Neural cell (in vitro differentiated cells): ENCODE data around the gene GALNT10. TPM values are rescaled to one million over a fixed set of nuclear protein-coding genes. Genes with fewer than 3 reads are reported as not detected.

Source experiments
- H2AFZ ChIP-seq: fragments of 200-600, 300-800 bp; sonication (generic), shearing (Covaris generic); 2 replicates; pipeline ENCODE4 v1.6.0; 2014; ENCODE audit warnings: low read depth, mild to moderate bottlenecking, antibody characterized with exemption, low read length, moderate library complexity
- H3F3A ChIP-seq: fragments of 200-600 bp; shearing (Covaris generic); 2 replicates; pipeline ENCODE4 v1.6.1; 2016; ENCODE audit warnings: mild to moderate bottlenecking, moderate library complexity, mixed read lengths, antibody characterized with exemption, low read length; ENCODE audit not compliant: insufficient read depth, poor library complexity, severe bottlenecking
- H3K27ac ChIP-seq: fragments of 200-600, 300-800 bp; sonication (generic), shearing (Covaris generic); 2 replicates; pipeline ENCODE4 v1.5.1; 2014; ENCODE audit warnings: mild to moderate bottlenecking, low read length, moderate library complexity
- H3K27me3 ChIP-seq: fragments of 300-800, 200-600 bp; sonication (generic), shearing (Covaris generic); 2 replicates; pipeline ENCODE4 v1.6.0; 2014; ENCODE audit warnings: mild to moderate bottlenecking, low read depth, low read length, moderate library complexity; ENCODE audit not compliant: insufficient read depth
- H3K36me3 ChIP-seq: fragments of 300-800, 200-600 bp; sonication (generic), shearing (Covaris generic); 2 replicates; pipeline ENCODE4 v1.5.1; 2014; ENCODE audit warnings: mild to moderate bottlenecking, antibody characterized with exemption, low read length, moderate library complexity; ENCODE audit not compliant: insufficient read depth
- H3K4me2 ChIP-seq: fragments of 300-800, 200-600 bp; sonication (generic), shearing (Covaris generic); 2 replicates; pipeline ENCODE4 v1.6.0; 2014; ENCODE audit warnings: mild to moderate bottlenecking, low read length
- H3K4me3 ChIP-seq: fragments of 300-800, 200-600 bp; sonication (generic), shearing (Covaris generic); 2 replicates; pipeline ENCODE4 v1.5.1; 2014; ENCODE audit warnings: mild to moderate bottlenecking, low read length, moderate library complexity
- H3K79me2 ChIP-seq: fragments of 200-600 bp; shearing (Covaris generic); replicated peaks from 2 replicates; pipeline ENCODE4 v1.6.0; 2014; ENCODE audit warnings: mild to moderate bottlenecking, low read length, moderate library complexity; ENCODE audit not compliant: insufficient read depth
- H3K9ac ChIP-seq: fragments of 300-800, 200-600 bp; sonication (generic), shearing (Covaris generic); 2 replicates; pipeline ENCODE4 v1.6.1; 2016; ENCODE audit warnings: mild to moderate bottlenecking, low read length, mixed read lengths
- H3K9me2 ChIP-seq: fragments of 200-600 bp; shearing (Covaris generic); 2 replicates; pipeline ENCODE4 v1.6.1; 2016; ENCODE audit warnings: mild to moderate bottlenecking, low read length, mixed read lengths; ENCODE audit not compliant: insufficient read depth
- H3K9me3 ChIP-seq: fragments of 200-600, 300-800 bp; sonication (generic), shearing (Covaris generic); 2 replicates; pipeline ENCODE4 v1.6.1; 2016; ENCODE audit warnings: mild to moderate bottlenecking, mixed run types, low read length, moderate library complexity, mixed read lengths
- H4K20me1 ChIP-seq: fragments of 200-600 bp; shearing (Covaris generic); 2 replicates; pipeline ENCODE4 v1.6.1; 2016; ENCODE audit warnings: mild to moderate bottlenecking, mixed run types; ENCODE audit not compliant: insufficient read depth
- CTCF ChIP-seq: fragments of 450-650 bp; IDR thresholded peaks from 2 replicates; pipeline ENCODE4 v1.5.1; 2014; ENCODE audit warnings: antibody characterized with exemption, mild to moderate bottlenecking, moderate library complexity; ENCODE audit not compliant: poor library complexity, severe bottlenecking
- EP300 ChIP-seq: fragments of 450-650 bp; conservative IDR thresholded peaks from 2 replicates; pipeline ENCODE4 v1.6.1; 2014; ENCODE audit warnings: antibody characterized with exemption, mild to moderate bottlenecking, moderate library complexity; ENCODE audit not compliant: poor library complexity, severe bottlenecking
- EZH2 ChIP-seq: fragments of 200-600, 300-800 bp; shearing (Covaris generic), sonication (generic); IDR thresholded peaks from 2 replicates; pipeline ENCODE4 v1.6.1; 2014; ENCODE audit warnings: antibody characterized with exemption, low read length, borderline replicate concordance, mild to moderate bottlenecking; ENCODE audit not compliant: insufficient read depth, poor library complexity, severe bottlenecking
- MXI1 ChIP-seq: fragments of 450-650 bp; conservative IDR thresholded peaks from 2 replicates; pipeline ENCODE4 v1.6.1; 2014; ENCODE audit warnings: antibody characterized with exemption, mild to moderate bottlenecking; ENCODE audit not compliant: poor library complexity, severe bottlenecking
- POLR2AphosphoS5 ChIP-seq: IDR thresholded peaks from 2 replicates; pipeline ENCODE4 v1.6.1; 2012
- RAD21 ChIP-seq: fragments of 450-650 bp; conservative IDR thresholded peaks from 2 replicates; pipeline ENCODE4 v1.6.1; 2014; ENCODE audit warnings: antibody characterized with exemption, mild to moderate bottlenecking, moderate library complexity
- SMC3 ChIP-seq: fragments of 450-650 bp; conservative IDR thresholded peaks from 2 replicates; pipeline ENCODE4 v1.6.1; 2014; ENCODE audit warnings: antibody characterized with exemption, mild to moderate bottlenecking, moderate library complexity; ENCODE audit not compliant: poor library complexity
- TAF1 ChIP-seq: IDR thresholded peaks from 2 replicates; pipeline ENCODE4 v1.6.1; 2012; ENCODE audit warnings: low read depth
- polyA plus RNA-seq: library from polyadenylated mRNA; depleted of rRNA; stranded (reverse); fragments of >200 nt; gene quantifications from 2 replicates; pipeline ENCODE4 v1.2.3, GENCODE V29; 2014
- TF ChIP-seq, protein P1 (sequence below): IDR thresholded peaks from 2 replicates; pipeline ENCODE4 v1.6.1; 2012; ENCODE audit warnings: borderline replicate concordance

GALNT10 gene
- polyA plus RNA-seq, 1 donor from 2014 or later, result 3.1 TPM

- H3K9me2 ChIP-seq, result no peaks in the 10 kb centered on the region
- H3K27ac ChIP-seq, result no peak overlapping the region
- peaks cover 2% of the 10 kb centered on the region for H3K9me3 ChIP-seq
- H3K79me2 ChIP-seq, result no peaks in the 10 kb centered on the region
- no peak overlapping the region for H3K9ac ChIP-seq
- H3K4me2 ChIP-seq, result no peak overlapping the region
- no peaks in the 10 kb centered on the region for H3F3A ChIP-seq
- no peaks in the 10 kb centered on the region for H3K36me3 ChIP-seq
- H3K27me3 ChIP-seq, result no peaks in the 10 kb centered on the region
- H2AFZ ChIP-seq, result no peak overlapping the region
- no peak for TF ChIP-seq TAF1
- no peak for TF ChIP-seq MXI1
- TF ChIP-seq, protein P1, sequence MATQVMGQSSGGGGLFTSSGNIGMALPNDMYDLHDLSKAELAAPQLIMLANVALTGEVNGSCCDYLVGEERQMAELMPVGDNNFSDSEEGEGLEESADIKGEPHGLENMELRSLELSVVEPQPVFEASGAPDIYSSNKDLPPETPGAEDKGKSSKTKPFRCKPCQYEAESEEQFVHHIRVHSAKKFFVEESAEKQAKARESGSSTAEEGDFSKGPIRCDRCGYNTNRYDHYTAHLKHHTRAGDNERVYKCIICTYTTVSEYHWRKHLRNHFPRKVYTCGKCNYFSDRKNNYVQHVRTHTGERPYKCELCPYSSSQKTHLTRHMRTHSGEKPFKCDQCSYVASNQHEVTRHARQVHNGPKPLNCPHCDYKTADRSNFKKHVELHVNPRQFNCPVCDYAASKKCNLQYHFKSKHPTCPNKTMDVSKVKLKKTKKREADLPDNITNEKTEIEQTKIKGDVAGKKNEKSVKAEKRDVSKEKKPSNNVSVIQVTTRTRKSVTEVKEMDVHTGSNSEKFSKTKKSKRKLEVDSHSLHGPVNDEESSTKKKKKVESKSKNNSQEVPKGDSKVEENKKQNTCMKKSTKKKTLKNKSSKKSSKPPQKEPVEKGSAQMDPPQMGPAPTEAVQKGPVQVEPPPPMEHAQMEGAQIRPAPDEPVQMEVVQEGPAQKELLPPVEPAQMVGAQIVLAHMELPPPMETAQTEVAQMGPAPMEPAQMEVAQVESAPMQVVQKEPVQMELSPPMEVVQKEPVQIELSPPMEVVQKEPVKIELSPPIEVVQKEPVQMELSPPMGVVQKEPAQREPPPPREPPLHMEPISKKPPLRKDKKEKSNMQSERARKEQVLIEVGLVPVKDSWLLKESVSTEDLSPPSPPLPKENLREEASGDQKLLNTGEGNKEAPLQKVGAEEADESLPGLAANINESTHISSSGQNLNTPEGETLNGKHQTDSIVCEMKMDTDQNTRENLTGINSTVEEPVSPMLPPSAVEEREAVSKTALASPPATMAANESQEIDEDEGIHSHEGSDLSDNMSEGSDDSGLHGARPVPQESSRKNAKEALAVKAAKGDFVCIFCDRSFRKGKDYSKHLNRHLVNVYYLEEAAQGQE, result no peak
- no peak for TF ChIP-seq SMC3
- H4K20me1 ChIP-seq, result no peaks in the 10 kb centered on the region
- no peak overlapping the region for H3K4me3 ChIP-seq
Observed at GRCh38 chr5:154211641-154212390, 21.3 kb downstream of the GALNT10 start.

- H3K4me3 ChIP-seq, result no peak overlapping the region
- no peaks in the 10 kb centered on the region for H3K36me3 ChIP-seq
- H3K9ac ChIP-seq, result no peak overlapping the region
Observed at GRCh38 chr5:154213592-154213991, 23.1 kb downstream of the GALNT10 start.

More at GRCh38 chr5:154213592-154213991, 23.1 kb downstream of the GALNT10 start:
- no peaks in the 10 kb centered on the region for H4K20me1 ChIP-seq
- H3F3A ChIP-seq, result no peaks in the 10 kb centered on the region
- no peak overlapping the region for H3K4me2 ChIP-seq
- no peak overlapping the region for H3K27ac ChIP-seq
- H2AFZ ChIP-seq, result no peak overlapping the region
- H3K9me2 ChIP-seq, result no peaks in the 10 kb centered on the region
- peaks cover 2% of the 10 kb centered on the region for H3K9me3 ChIP-seq
- no peaks in the 10 kb centered on the region for H3K79me2 ChIP-seq
- TF ChIP-seq EP300 (no peak), CTCF (no peak), TAF1 (no peak), MXI1 (no peak), POLR2AphosphoS5 (no peak), SMC3 (no peak), EZH2 (no peak), RAD21 (no peak)
- TF ChIP-seq, protein P1, result no peak
- H3K27me3 ChIP-seq, result no peaks in the 10 kb centered on the region
